Liver (tissue), 3 donors: ENCODE results near the gene SREK1.

Source experiments
- ATF3 ChIP-seq: IDR thresholded peaks from 2 replicates; pipeline ENCODE4 v1.6.1; 2016; ENCODE audit warnings: antibody characterized with exemption
- CTCF ChIP-seq: fragments of 150-350 bp; IDR thresholded peaks from 2 replicates; pipeline ENCODE4 v1.5.1; 2017; ENCODE audit warnings: improper control_type of control experiment, low read depth, low read length; ENCODE audit not compliant: missing input control
- EGR1 ChIP-seq, 2 donors: IDR thresholded peaks; 2 replicates each; pipeline ENCODE4 v1.6.1; 2016 to 2018; ENCODE audit warnings: antibody characterized with exemption in 2 of 2, low read depth in 2 of 2
- JUND ChIP-seq, 2 donors: IDR thresholded peaks; 2 replicates each; pipeline ENCODE4 v1.6.1; 2016; ENCODE audit warnings: antibody characterized with exemption in 2 of 2
- MAX ChIP-seq: IDR thresholded peaks from 2 replicates; pipeline ENCODE4 v1.6.1; 2016; ENCODE audit warnings: antibody characterized with exemption
- RAD21 ChIP-seq, 2 donors: IDR thresholded peaks; 2 replicates each; pipeline ENCODE4 v1.6.1; 2016; ENCODE audit warnings: antibody characterized with exemption in 2 of 2, mild to moderate bottlenecking in 2 of 2
- TAF1 ChIP-seq: conservative IDR thresholded peaks from 2 replicates; pipeline ENCODE4 v1.6.1; 2016; ENCODE audit warnings: antibody characterized with exemption, mild to moderate bottlenecking
- YY1 ChIP-seq: IDR thresholded peaks from 2 replicates; pipeline ENCODE4 v1.6.1; 2016; ENCODE audit warnings: antibody characterized with exemption, mild to moderate bottlenecking
- TF ChIP-seq, protein P1 (sequence below): IDR thresholded peaks from 2 replicates; pipeline ENCODE4 v1.6.1; 2016; ENCODE audit warnings: antibody characterized with exemption, mild to moderate bottlenecking
- TF ChIP-seq, protein P2 (sequence below): IDR thresholded peaks from 2 replicates; pipeline ENCODE4 v1.6.1; 2016; ENCODE audit warnings: antibody characterized with exemption
- donor health status: healthy.
- donor health status: healthy.

DNA sequence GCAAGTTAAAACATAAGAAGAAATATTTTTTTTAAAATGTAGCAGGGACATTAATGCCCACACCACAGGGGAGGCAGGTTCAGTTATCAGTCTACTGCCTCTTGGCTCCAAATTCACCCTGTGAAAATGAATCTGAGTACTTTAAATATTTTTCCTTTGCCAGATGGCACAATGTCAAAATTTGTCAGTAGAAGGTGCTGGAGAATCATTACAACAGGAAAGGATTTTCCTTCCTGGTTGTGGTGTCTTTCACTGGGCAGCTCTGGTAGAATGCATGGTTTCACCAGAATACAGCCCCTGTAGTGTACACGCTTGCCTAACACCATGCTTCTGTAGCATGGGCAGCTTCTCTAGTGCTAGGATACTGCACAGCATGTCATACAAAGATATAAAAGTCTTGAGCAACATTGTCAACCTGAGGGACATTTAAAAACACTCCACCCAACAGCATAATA lies 9.7 kb upstream of the SREK1 start:
- no peak for TF ChIP-seq CTCF
- TF ChIP-seq ATF3 = no peak
- no peak for TF ChIP-seq YY1
- TF ChIP-seq MAX = no peak
- TF ChIP-seq, protein P1, sequence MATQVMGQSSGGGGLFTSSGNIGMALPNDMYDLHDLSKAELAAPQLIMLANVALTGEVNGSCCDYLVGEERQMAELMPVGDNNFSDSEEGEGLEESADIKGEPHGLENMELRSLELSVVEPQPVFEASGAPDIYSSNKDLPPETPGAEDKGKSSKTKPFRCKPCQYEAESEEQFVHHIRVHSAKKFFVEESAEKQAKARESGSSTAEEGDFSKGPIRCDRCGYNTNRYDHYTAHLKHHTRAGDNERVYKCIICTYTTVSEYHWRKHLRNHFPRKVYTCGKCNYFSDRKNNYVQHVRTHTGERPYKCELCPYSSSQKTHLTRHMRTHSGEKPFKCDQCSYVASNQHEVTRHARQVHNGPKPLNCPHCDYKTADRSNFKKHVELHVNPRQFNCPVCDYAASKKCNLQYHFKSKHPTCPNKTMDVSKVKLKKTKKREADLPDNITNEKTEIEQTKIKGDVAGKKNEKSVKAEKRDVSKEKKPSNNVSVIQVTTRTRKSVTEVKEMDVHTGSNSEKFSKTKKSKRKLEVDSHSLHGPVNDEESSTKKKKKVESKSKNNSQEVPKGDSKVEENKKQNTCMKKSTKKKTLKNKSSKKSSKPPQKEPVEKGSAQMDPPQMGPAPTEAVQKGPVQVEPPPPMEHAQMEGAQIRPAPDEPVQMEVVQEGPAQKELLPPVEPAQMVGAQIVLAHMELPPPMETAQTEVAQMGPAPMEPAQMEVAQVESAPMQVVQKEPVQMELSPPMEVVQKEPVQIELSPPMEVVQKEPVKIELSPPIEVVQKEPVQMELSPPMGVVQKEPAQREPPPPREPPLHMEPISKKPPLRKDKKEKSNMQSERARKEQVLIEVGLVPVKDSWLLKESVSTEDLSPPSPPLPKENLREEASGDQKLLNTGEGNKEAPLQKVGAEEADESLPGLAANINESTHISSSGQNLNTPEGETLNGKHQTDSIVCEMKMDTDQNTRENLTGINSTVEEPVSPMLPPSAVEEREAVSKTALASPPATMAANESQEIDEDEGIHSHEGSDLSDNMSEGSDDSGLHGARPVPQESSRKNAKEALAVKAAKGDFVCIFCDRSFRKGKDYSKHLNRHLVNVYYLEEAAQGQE = no peak
- TF ChIP-seq EGR1 (IDR thresholded peaks at IDR 0.05; ENCODE audit: low read depth in 2 of 2) = no peak
- no peak for TF ChIP-seq TAF1
- TF ChIP-seq JUND (IDR thresholded peaks at IDR 0.05) = no peak
- no peak for TF ChIP-seq RAD21 (IDR thresholded peaks at IDR 0.05)
- TF ChIP-seq, protein P2, sequence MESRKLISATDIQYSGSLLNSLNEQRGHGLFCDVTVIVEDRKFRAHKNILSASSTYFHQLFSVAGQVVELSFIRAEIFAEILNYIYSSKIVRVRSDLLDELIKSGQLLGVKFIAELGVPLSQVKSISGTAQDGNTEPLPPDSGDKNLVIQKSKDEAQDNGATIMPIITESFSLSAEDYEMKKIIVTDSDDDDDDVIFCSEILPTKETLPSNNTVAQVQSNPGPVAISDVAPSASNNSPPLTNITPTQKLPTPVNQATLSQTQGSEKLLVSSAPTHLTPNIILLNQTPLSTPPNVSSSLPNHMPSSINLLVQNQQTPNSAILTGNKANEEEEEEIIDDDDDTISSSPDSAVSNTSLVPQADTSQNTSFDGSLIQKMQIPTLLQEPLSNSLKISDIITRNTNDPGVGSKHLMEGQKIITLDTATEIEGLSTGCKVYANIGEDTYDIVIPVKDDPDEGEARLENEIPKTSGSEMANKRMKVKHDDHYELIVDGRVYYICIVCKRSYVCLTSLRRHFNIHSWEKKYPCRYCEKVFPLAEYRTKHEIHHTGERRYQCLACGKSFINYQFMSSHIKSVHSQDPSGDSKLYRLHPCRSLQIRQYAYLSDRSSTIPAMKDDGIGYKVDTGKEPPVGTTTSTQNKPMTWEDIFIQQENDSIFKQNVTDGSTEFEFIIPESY = no peak
